PC-9 (cell line): ENCODE data around the gene ZFR.

Source experiments
- EZH2 ChIP-seq: fragments of 200-600 bp; sonication (generic); IDR thresholded peaks from 2 replicates; pipeline ENCODE4 v1.8.0; 2017; ENCODE audit warnings: antibody characterized with exemption, low read depth
- TF ChIP-seq, protein P1 (sequence below): fragments of 200-600 bp; sonication (generic); conservative IDR thresholded peaks from 2 replicates; pipeline ENCODE4 v1.6.1; 2017; ENCODE audit warnings: mixed run types, antibody characterized with exemption, mild to moderate bottlenecking, moderate library complexity

- TF ChIP-seq, protein P1, sequence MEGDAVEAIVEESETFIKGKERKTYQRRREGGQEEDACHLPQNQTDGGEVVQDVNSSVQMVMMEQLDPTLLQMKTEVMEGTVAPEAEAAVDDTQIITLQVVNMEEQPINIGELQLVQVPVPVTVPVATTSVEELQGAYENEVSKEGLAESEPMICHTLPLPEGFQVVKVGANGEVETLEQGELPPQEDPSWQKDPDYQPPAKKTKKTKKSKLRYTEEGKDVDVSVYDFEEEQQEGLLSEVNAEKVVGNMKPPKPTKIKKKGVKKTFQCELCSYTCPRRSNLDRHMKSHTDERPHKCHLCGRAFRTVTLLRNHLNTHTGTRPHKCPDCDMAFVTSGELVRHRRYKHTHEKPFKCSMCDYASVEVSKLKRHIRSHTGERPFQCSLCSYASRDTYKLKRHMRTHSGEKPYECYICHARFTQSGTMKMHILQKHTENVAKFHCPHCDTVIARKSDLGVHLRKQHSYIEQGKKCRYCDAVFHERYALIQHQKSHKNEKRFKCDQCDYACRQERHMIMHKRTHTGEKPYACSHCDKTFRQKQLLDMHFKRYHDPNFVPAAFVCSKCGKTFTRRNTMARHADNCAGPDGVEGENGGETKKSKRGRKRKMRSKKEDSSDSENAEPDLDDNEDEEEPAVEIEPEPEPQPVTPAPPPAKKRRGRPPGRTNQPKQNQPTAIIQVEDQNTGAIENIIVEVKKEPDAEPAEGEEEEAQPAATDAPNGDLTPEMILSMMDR = no peak
- TF ChIP-seq EZH2 = no peak
Observed at GRCh38 chr5:32446630-32447029, 2.1 kb upstream of the ZFR start.
